ENCODE results near the gene UBXN11.

Gene UBXN11, protein sequence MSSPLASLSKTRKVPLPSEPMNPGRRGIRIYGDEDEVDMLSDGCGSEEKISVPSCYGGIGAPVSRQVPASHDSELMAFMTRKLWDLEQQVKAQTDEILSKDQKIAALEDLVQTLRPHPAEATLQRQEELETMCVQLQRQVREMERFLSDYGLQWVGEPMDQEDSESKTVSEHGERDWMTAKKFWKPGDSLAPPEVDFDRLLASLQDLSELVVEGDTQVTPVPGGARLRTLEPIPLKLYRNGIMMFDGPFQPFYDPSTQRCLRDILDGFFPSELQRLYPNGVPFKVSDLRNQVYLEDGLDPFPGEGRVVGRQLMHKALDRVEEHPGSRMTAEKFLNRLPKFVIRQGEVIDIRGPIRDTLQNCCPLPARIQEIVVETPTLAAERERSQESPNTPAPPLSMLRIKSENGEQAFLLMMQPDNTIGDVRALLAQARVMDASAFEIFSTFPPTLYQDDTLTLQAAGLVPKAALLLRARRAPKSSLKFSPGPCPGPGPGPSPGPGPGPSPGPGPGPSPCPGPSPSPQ

DNA sequence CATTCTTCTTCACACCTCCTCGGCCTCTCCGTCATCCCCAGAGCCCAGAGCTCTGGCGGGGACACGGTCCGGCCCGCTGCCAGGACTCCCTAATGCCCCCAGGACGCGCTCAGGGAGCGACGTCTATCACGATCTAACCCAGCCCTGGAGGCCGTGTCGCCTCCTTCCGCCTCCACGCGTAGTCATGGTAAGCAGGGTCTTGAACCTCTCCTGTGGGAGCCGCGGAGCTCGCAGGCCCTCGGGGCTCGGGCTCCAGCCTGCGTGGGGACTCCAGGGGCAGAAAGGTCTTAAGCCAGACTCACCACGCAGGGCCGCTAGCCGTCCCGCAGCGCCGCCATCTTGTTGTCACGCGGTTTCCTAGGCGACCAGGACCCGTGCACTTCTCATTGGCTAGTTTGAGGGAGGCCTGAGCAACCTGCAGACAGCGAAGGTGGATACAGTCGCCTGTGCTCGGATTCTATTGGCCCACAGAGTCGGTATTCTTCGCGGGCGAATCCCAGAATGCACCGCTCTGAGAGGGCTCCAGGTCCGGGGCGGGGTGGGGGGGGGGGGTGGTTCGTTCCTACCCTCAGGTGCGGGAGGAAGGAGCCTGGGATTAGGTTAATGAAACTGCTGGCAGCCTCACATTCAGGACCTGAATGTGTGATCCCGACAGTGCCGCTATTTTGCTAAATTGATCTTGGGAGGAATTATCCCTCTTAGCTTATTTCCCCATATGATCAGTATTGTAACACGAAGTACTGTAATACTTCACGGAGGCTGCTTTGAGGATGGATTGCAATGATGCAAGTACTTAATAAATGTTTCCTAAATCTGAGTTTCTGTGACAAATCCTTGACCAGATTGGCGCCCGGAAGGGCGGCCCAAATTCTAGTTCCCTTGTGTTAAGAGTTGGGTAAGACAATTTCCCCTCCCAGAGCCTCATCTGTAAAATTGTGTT, at the start of gene UBXN11:
Gene UBXN11 (minus strand): TSS at position 347 of the 940 bp plus-strand sequence. CDS start 3,753 bp downstream, outside the sequence.
- peak; percentile 92 for DNase-seq

DNA sequence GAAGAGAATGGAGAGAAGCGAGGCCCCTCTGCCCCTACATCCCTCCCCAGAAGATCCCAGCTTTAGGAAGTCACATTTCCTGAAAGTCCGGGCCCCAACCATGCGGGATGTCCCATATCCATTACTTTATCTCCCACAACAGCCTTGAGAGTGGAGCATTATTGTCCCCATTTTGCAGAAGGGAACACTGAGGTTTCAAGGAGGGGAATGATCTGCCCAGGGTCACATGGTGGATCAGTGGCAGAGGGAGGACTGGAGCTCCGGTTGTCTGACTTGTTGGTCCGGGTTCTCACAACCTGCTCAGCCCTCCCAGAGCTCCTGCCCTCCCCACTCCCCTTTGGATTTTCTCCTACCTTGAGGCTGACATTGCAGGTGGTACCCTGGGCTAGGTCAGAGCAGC, 49.7 kb upstream of the UBXN11 start:
- DNase-seq: no peak

DNA sequence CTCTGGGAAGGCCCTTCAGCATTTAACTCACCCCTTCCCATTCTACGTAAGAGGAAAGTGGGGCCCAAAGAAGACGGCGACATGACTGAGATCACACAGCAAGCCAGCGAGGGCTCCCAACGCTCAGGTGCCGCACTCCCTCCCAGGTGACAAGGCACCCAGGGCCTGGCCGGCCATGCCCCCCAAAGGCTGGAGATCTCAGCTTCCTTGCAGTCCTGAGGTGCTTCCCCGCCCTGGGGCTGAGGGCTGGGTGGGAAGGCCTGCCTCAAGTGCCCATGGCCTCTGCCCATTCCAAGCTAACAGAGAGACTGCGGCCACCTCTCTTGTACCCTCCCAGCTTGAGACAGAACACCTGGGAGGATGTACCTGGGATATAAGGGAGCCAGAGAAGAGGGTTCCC, 48.5 kb upstream of the UBXN11 start:
- no peak for DNase-seq

DNA sequence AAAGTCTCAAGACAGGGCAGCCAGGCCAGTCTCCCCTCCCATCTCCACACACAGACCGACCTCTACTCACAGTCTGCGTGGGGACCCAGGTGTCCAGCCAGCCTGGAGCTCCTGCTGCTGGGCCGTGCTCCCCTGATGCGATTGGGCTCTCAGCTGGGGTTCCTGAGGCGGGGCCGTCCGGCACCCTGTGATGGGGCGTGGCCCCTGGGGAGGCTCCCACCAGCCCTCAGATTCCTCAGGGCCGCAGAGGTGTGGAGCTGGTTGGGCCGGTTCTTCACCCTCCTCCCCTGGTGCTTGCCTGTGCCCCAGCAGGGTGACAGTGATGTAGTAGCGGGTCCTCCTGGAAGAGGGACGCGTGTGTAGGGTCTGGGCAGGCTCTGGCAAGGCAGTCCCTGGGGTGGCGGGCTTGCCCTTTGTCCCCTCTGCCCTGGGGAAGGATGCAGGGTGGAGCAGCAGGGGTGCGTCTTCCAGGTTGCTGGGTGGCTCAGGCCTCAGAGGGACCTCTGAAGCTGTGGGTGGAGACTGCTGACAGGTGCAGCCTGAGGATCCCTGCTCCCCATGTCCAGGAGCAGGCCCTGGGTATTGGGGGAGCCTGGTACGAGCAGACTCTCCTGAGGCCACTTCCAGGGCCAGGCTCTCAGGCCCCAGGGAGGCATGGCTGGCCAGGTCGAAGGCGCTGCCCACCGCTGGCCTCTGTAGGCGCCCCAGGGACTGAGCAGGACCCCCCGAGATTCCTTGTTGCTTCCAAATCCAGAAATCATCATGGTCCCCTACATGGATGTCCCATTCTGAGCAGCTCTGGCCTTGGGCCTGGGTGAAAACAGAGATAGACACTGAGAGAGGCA, 47.8 kb upstream of the UBXN11 start, which contains the start of gene CRYBG2:
Gene CRYBG2 (minus strand): TSS at position 155 of the 845 bp plus-strand sequence. CDS start 7,473 bp downstream, outside the sequence.
- DNase-seq: no peak

DNA sequence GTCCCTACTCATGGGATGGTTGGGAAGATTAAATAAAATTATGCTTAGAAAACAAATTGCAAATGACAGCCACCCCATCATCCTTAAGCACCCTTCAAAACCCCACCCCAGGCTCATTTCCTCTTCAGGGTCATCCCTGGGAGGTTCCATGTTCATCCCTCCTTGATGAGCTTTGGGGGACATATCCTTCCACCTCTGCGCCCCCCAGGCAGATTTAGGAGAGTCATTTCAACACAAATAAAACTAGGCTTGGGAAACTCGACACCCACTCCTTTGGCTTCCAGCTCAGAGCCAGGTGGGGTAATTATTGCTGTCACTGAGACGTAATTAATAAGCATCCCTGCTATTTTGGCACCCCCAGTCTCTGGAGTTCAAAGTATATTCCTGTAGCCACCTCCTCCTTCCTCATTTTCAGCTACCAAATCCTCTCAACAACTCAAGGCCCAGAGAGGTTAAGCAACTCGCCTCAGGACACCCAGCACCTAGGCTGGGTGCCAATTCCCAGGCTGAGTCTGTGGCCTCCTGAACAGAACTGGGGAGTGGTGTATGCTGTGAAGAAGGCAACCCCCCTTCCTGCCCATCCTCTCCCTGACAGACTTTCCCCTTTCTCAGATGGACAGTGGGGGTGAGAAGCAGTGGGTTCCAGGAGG, 46.9 kb upstream of the UBXN11 start:
- no peak for DNase-seq

DNA sequence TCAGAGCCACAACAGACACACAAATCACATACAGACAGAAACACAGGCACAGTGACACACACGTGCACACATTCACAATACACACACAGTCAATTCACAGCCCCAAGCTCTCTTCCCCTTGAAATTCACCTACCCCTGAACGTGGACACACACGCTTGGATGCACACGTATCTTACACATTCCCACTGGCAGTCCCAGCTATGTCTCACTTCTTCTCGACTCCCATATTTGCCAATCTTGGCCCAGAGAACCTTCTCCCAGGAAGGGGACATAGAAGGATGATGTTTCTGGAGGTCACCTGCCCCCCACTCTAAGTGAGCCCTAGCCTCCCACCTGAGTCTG, 45.9 kb upstream of the UBXN11 start:
- no peak for DNase-seq

DNA sequence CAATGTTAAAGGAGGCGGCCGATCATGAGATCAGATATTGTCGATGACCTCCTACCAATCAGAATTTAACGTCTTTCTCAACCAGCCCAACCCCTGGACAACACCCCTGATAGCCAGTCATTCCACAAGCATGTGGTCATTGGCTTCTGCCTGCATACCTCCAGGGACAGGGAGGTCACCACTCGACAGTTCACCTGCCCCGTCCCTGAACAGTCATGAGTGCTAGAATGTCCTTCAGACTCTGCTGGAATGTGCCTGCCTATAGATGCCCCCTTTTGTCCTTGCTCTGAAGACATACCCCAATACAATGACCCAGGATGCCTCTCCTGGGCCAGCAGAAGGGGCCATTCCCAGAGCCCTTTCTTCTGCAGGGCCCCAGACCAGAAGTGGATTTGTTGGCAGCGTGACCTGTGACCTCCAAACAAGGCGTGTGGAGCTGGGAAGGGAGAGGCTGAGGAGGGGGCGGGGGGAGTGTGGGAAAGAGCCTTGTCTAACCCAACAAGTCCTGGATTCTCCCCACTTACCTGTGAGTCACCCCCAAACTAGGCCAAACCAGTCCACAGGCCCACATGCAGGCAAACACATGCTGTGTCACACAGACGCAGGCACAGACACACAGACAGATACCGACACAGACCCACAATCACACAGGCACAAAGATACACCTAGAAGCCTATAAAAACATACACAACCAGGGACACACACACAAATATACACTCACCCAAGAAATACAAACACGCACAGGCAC, 45.3 kb upstream of the UBXN11 start:
- no peak for DNase-seq

DNA sequence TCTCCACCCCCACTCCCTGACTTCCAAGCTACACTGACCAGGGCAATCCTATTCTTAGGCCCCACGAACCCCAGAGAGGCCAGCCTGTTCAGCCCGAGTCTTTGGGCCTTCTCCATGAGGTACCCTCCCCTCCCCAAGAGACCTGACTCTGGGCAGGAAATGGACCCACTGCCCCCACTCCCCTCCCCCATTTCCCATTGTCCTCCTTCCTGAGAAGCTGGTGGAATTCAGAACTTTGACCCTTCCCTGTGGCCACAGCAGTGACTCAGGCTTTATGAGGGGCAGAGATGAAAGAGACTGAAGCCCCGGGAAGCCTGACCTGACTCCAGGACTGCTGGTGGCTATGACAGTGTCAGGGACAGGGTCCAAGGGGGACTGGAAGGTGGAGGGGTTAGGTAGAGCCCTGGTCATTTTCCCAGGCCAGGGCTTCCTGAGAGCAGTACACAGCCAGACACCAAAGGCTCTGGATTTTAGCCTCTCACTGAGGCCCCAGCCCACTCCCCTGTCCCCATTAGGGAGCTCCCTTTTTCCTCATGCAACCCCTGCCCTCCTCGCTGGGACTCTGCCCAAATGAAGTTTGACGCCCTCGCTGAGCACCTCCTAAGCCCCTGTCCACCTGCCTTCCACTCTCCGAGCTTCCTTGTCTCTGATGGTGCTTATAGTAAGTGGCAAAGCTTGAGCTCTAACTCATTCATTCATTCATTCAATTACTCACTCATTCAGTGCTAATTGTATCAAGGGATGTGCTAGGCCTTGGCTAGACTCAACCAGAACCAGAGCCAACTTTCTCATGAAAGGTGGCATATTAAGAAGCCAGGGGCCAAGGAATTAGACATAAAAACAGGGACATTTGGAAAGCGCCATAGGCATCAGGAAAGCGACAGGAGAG, 44.5 kb upstream of the UBXN11 start:
- no peak for DNase-seq

DNA sequence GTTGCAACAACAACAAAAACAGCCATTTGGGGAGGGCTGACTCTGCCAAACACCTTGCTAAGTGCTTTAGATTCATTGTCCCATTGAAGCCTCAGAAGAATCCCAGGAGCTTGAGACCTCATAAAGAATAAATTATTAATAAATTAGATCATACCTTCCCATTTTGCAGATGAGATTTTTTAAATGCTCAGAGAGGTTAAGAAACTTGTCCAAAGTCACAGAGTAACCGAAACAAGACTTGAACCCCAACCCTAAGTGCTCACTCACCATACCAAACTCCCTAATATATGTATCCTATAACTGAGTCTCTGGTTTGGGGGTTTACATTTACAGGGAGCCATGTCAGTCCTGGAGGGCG, 43.9 kb upstream of the UBXN11 start:
- no peak for DNase-seq

DNA sequence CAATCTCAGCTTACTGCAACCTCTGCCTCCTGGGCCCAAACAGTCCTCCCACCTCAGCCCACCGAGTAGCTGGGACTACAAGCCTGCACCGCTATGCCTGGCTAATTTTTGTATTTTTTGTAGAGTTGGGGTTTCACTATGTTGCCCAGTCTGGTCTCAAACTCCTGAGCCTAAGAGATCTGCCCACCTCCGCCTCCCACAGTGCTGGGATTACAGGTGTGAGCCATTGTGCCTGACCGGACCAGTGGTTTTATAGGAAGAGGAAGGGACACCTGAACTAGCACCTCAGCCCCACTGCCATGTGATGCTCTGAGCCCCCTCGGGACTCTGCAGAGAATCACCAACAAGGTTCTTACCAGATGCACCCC, 43.4 kb upstream of the UBXN11 start:
- DNase-seq: no peak

DNA sequence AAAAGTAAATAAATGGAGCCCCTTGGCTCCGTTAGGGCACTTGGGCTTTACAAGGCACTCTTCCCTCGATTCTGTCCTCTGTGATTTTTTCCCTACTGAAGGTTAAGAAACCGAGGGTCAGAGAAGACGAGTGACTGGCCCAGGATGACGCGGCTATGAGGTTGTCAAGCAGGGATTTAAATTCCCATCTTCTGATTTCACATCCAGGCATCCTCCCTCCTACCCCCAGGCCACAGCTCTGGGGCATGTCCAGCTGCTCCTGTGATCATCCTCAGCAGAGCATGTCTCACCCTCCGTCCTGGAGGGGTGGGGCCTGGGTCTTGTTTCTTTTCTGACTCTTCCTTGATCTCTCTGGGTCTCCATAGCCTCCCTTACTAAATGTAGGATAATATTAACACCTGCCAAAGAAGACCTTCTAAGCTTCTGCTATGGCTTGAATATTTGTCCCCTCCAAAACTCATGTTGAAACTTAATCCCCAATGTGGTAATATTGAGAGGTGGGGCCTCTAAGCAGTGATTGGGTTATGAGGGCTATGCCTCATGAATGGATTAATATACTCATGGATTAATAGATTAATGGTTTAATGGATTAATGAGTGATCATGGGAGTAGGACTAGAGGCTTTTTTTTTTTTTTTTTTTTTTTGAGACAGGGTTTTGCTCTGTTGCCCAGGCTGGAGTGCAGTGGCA, 42.9 kb upstream of the UBXN11 start:
- no peak for DNase-seq

DNA sequence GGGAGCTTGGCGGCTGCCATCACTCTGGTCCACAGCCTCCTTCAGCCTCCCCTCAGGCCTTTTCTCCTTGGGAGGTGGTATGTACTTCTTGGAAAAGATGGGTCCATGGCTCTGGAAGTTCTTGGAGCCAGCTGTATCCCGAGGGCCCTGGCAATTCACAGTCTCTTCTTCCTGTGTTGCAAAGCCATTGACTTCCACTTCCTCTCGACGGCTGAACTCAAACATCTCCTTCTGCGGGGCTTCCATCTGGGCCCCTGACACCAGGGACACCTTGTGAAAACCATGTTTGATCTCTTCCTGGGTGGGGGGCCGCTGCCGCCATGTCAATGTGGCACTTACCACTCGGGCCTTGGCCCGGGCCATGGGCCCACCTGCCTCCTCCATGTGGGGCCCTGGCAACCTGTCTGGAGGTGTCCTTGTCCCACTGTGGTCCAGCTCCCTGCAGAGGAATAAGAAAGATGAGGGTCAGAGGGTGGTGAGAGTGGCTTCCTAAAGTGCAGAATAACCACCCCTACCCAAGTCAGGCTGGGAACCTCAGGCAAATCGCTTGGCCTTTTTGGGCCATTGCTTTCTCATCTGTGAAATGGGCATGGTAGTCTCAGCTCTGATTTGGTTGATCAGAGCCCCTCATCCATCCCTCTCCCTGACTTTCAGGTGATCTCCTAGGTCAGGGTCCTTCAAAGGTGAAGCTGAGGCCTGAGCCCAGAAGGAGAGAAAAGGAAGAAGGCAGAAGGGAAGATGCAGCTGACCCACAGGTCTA, 40.0 kb upstream of the UBXN11 start:
- no peak for DNase-seq

DNA sequence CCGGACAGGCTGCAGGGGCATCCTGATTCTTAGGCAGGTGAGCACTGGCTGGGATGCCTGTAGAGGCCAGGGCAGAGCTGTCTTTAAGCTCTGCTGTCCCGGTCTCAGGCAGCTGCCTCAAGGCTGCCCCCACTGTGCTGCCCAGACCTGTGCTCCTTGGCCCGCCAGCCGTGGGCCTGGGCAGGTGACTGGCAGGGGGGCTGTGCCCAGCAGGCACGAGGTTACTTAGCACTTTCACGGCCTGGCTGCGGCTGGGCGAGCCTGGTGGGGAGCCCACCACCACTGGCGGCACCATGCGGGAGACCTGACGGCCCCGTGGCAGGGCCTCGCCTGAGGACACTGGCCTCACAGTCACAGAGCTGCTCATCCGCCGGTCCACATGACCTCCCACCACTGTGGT, 39.3 kb upstream of the UBXN11 start:
- no peak for DNase-seq

DNA sequence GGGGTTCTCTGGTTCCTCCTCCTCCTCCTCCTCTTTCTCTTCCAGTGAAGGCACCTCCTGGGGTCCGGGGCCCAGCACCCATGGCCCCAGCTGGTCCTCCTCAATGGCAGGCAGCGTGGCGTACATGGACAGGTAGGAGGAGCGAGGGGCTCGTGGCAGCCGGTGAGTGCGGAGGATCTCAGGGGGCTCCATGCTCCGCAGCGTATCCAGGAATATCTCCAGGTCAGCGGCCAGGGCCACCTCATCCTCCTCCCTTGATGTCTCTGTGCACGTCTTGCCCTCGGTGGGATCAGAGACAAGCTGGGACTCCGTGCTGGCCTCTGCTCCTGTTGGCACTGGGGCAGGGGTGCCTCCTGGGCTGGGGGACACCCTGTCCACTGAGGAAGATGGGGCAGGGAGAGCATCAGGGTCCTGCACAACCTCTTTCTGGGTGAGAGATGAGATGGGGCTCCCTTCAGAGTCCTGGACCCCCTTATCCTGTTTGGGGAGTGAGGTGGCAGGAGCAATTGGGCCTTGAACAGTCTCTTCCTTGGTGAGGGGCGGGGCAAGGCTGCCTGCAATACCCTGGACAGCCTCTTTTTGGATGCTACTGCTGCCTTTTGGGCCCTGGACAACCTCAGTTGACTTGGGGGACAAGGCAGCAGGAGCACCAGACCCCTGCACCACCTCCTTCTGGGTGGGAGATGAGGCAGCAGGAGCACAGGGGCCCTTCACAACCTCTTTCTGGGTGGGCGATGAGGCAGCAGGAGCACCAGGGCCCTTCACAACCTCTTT, 37.9 kb upstream of the UBXN11 start:
- DNase-seq: no peak

DNA sequence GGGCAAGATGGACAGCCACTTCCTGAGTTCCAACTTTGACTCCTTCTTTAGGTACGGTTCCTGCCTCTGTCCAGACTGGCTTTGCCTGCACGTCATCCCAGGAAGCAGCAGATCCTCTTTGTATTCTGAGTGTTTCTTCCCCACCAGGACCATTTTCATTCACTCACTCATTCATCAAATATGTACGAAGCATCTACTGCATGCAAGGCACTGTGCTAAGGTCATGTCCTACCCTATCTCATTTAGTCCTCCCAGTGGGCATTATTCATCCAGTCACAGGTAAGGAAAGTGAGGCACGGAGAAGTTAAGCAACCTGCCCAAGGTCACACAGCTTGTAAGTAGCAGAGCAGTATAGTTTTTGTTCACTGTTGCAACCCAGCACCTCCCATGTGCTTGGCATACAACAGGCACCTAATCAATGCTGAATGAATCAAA, 33.6 kb upstream of the UBXN11 start:
- no peak for DNase-seq

DNA sequence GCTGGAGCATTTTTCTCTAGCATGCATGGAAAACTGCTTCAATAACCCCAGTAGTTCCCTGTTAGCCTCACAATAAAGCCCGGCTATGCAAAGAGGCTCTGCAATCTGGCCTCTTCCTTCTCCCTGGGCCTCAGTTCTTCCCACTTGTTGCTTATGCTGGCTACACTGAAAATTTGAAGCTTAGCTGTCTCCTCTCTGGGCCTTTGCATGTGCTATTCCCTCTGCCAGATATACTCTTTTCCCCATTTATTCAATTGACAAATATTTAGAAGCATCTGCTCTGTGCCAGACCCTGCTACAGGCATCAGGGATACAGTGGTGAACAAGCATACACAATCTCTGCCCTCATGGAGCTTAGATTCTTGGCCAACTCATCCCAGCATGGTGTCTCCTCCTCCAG, 32.2 kb upstream of the UBXN11 start:
- DNase-seq: no peak

DNA sequence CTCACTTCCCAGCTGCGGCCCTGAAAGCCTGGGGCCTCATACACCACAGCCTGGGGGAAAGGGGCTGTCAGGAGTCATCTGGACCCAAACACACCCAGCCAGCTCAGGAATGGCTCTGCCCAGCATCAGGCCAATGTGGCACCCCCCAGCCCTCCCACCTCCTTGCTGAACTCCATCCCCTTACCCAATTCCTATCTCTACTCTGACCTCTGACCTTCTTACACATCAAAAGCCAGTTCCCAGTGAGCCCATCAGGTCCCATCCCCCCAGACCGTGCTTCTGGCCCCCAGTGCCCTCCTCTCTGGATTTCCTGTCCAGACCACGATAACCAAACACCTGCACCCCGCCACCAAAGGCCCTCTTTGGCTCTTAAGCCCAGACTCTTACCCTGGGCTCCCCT, 31.2 kb upstream of the UBXN11 start:
- DNase-seq: no peak

DNA sequence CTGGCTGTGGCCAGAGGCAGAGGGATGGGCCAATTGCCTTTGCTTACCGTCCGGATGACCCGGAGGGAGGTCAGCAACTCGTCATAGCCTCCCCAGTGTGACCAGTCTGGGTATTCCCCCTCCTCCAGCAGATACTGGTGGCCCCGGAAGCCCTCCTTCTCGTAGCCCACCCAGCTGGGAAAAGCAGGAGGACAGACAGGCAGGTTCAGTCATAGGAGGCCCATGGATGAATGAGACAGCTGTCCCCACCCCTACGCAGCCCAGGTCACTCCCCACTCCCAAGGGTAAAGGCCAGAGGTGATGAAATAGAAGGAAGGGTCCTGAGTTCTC, 30.7 kb upstream of the UBXN11 start:
- no peak for DNase-seq

Measured in CD4-positive, alpha-beta T cell treated with Interleukin-17A for 4 hours (primary cell).